PFSK-1 (cell line): Measurements from ENCODE around the gene GDPD4.

Experiments used
- FOXP2 ChIP-seq: optimal IDR thresholded peaks from 2 replicates; pipeline ENCODE3; 2011; ENCODE audit warnings: borderline replicate concordance, control low read depth, inconsistent platforms; ENCODE audit not compliant: insufficient read depth; ENCODE audit errors: extremely low read length, extremely low read depth
- POLR2AphosphoS5 ChIP-seq: IDR thresholded peaks from 2 replicates; pipeline ENCODE4 v1.6.1; 2012; ENCODE audit warnings: low read depth, mild to moderate bottlenecking, control low read depth, low read length, moderate library complexity
- REST ChIP-seq, 2 experiments: IDR thresholded peaks; 2 replicates each; pipeline versions ENCODE4 v1.6.1 to v1.8.0; 2011 to 2012; ENCODE audit warnings: low read depth in 2 of 2, low read length in 2 of 2, control low read depth in 1 of 2, inconsistent platforms in 1 of 2, mild to moderate bottlenecking in 1 of 2, moderate library complexity in 1 of 2; ENCODE audit not compliant: insufficient read depth in 1 of 2
- SIN3A ChIP-seq: IDR thresholded peaks from 2 replicates; pipeline ENCODE4 v1.6.1; 2012; ENCODE audit warnings: mild to moderate bottlenecking, low read length, moderate library complexity, borderline replicate concordance; ENCODE audit not compliant: insufficient read depth
- TAF1 ChIP-seq: IDR thresholded peaks from 2 replicates; pipeline ENCODE4 v1.6.1; 2012; ENCODE audit warnings: low read length, control low read depth, borderline replicate concordance; ENCODE audit not compliant: insufficient read depth

GDPD4 gene

GRCh38 chr11:77269484-77270123 is 31.9 kb downstream of the GDPD4 start:
- no peak for TF ChIP-seq FOXP2
- no peak for TF ChIP-seq POLR2AphosphoS5
- no peak for TF ChIP-seq TAF1
- TF ChIP-seq SIN3A: no peak
- no peak for TF ChIP-seq REST (IDR thresholded peaks at IDR 0.05; ENCODE audit: insufficient read depth in 1 of 2, low read depth in 2 of 2, low read length in 2 of 2)

GRCh38 chr11:77267962-77268361 is 33.5 kb downstream of the GDPD4 start:
- TF ChIP-seq FOXP2: no peak
- no peak for TF ChIP-seq SIN3A
- no peak for TF ChIP-seq REST (IDR thresholded peaks at IDR 0.05; ENCODE audit: insufficient read depth in 1 of 2, low read depth in 2 of 2, low read length in 2 of 2)
- TF ChIP-seq TAF1: no peak
- no peak for TF ChIP-seq POLR2AphosphoS5

GRCh38 chr11:77266766-77267165 is 34.7 kb downstream of the GDPD4 start:
- TF ChIP-seq FOXP2 (no peak), TAF1 (no peak), REST (IDR thresholded peaks at IDR 0.05; ENCODE audit: insufficient read depth in 1 of 2, low read depth in 2 of 2, low read length in 2 of 2) (no peak), SIN3A (no peak), POLR2AphosphoS5 (no peak)

GRCh38 chr11:77262803-77263202 is 38.7 kb downstream of the GDPD4 start:
- TF ChIP-seq REST (IDR thresholded peaks at IDR 0.05; ENCODE audit: insufficient read depth in 1 of 2, low read depth in 2 of 2, low read length in 2 of 2) (no peak), POLR2AphosphoS5 (no peak), TAF1 (no peak), FOXP2 (no peak), SIN3A (no peak)

- no peak for TF ChIP-seq FOXP2
- no peak for TF ChIP-seq SIN3A
- no peak for TF ChIP-seq REST (IDR thresholded peaks at IDR 0.05; ENCODE audit: insufficient read depth in 1 of 2, low read depth in 2 of 2, low read length in 2 of 2)
- TF ChIP-seq TAF1: no peak
- TF ChIP-seq POLR2AphosphoS5: no peak
Observed at GRCh38 chr11:77259641-77260040, 41.8 kb downstream of the GDPD4 start.
